ENCODE results near the gene ADGRG3. TPM values are rescaled to one million over a fixed set of nuclear protein-coding genes. Genes with fewer than 3 reads are reported as not detected.

The ADGRG3 gene
- total and polyA plus RNA-seq, 9 of the 15 experiments (the other 6 are each of a cell fraction or from before 2014, with no cell fraction given): 0.09 to 0.52 (median 0.14) TPM; not detected in 3

DNA sequence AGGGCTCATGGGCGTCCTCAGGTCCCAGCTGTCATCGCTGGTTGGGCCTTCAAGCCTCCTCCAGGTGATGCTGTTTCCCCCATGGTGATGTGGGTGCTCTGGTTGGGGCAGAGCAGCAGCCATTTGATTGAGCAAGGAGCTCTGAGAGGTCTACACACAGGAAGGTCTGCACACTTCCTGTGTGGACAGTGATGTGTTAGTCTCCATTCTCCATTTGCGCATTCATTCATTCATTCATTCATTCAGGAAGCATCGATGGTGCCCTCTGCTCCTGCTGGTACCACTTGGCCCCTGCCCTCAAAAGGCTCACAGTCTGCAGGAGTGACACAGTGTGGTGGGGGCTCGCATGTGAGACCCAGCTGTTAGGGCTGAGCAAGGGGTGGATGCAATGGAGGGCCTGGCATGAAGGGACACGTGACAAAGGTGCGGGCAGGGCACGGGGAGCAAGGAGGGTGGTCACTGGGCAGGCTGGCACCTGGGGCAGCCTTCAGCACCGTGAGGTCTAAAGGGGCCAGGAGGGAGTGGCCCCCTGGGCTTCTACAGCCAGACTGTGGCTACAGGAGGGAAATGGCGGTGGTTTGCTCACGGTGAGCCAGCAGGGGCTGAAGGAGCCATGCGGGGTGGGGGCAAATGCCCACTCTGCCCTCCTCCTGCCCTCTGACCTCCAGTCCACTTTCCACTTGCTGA lies 1.5 kb downstream of the ADGRG3 start (continued):
- TF ChIP-seq ETV1 (tag; conservative IDR thresholded peaks at IDR 0.05; ENCODE audit: low read depth) (peak; percentile 27; the same call in 1 of the 2 replicates), ZFX (CRISPR knock-in tag; IDR thresholded peaks at IDR 0.05) (no peak), SMARCA5 (IDR thresholded peaks at IDR 0.05) (no peak), GTF2A2 (tag; IDR thresholded peaks at IDR 0.05) (no peak), HMG20A (CRISPR knock-in tag; conservative IDR thresholded peaks at IDR 0.05) (no peak), RBBP5 (IDR thresholded peaks at IDR 0.05; ENCODE audit: borderline replicate concordance, insufficient read depth, low read length, poor library complexity, severe bottlenecking) (no peak), CCAR2 (IDR thresholded peaks at IDR 0.05; ENCODE audit: low read depth, low read length) (no peak), FUS (optimal IDR thresholded peaks at IDR 0.05; ENCODE audit: low read depth, low read length) (no peak), HCFC1 (IDR thresholded peaks at IDR 0.05; ENCODE audit: low read depth, low read length) (no peak), FOXJ2 (tag; IDR thresholded peaks at IDR 0.05) (no peak), KLF1 (tag; IDR thresholded peaks at IDR 0.05) (no peak), XRCC4 (IDR thresholded peaks at IDR 0.05; ENCODE audit: extremely low read depth, insufficient read depth, insufficient read length) (no peak), FOXA3 (CRISPR knock-in tag; conservative IDR thresholded peaks at IDR 0.05 in 1 of 2, IDR thresholded peaks at IDR 0.05 in 1 of 2) (0 out of 4 replicates have a peak, but pooled peaks of 1 of the 2 experiments have one; percentile 57), TAF7 (tag; IDR thresholded peaks at IDR 0.05) (no peak)
- TF ChIP-seq, protein P1, sequence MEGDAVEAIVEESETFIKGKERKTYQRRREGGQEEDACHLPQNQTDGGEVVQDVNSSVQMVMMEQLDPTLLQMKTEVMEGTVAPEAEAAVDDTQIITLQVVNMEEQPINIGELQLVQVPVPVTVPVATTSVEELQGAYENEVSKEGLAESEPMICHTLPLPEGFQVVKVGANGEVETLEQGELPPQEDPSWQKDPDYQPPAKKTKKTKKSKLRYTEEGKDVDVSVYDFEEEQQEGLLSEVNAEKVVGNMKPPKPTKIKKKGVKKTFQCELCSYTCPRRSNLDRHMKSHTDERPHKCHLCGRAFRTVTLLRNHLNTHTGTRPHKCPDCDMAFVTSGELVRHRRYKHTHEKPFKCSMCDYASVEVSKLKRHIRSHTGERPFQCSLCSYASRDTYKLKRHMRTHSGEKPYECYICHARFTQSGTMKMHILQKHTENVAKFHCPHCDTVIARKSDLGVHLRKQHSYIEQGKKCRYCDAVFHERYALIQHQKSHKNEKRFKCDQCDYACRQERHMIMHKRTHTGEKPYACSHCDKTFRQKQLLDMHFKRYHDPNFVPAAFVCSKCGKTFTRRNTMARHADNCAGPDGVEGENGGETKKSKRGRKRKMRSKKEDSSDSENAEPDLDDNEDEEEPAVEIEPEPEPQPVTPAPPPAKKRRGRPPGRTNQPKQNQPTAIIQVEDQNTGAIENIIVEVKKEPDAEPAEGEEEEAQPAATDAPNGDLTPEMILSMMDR (IDR thresholded peaks at IDR 0.05 in 2 of 3, conservative IDR thresholded peaks at IDR 0.05 in 1 of 3; ENCODE audit: insufficient read depth in 2 of 3, low read depth in 1 of 3, low read length in 3 of 3): peak in 2 of 3 experiments; percentile 27 to 43; a peak in 2 of 6 replicates
- TF ChIP-seq, protein P2, sequence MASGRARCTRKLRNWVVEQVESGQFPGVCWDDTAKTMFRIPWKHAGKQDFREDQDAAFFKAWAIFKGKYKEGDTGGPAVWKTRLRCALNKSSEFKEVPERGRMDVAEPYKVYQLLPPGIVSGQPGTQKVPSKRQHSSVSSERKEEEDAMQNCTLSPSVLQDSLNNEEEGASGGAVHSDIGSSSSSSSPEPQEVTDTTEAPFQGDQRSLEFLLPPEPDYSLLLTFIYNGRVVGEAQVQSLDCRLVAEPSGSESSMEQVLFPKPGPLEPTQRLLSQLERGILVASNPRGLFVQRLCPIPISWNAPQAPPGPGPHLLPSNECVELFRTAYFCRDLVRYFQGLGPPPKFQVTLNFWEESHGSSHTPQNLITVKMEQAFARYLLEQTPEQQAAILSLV (tag; IDR thresholded peaks at IDR 0.05): no peak
- TF ChIP-seq, protein P3, sequence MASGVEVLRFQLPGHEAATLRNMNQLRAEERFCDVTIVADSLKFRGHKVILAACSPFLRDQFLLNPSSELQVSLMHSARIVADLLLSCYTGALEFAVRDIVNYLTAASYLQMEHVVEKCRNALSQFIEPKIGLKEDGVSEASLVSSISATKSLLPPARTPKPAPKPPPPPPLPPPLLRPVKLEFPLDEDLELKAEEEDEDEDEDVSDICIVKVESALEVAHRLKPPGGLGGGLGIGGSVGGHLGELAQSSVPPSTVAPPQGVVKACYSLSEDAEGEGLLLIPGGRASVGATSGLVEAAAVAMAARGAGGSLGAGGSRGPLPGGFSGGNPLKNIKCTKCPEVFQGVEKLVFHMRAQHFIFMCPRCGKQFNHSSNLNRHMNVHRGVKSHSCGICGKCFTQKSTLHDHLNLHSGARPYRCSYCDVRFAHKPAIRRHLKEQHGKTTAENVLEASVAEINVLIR (CRISPR knock-in tag; IDR thresholded peaks at IDR 0.05): no peak
- TF ChIP-seq, protein P4, sequence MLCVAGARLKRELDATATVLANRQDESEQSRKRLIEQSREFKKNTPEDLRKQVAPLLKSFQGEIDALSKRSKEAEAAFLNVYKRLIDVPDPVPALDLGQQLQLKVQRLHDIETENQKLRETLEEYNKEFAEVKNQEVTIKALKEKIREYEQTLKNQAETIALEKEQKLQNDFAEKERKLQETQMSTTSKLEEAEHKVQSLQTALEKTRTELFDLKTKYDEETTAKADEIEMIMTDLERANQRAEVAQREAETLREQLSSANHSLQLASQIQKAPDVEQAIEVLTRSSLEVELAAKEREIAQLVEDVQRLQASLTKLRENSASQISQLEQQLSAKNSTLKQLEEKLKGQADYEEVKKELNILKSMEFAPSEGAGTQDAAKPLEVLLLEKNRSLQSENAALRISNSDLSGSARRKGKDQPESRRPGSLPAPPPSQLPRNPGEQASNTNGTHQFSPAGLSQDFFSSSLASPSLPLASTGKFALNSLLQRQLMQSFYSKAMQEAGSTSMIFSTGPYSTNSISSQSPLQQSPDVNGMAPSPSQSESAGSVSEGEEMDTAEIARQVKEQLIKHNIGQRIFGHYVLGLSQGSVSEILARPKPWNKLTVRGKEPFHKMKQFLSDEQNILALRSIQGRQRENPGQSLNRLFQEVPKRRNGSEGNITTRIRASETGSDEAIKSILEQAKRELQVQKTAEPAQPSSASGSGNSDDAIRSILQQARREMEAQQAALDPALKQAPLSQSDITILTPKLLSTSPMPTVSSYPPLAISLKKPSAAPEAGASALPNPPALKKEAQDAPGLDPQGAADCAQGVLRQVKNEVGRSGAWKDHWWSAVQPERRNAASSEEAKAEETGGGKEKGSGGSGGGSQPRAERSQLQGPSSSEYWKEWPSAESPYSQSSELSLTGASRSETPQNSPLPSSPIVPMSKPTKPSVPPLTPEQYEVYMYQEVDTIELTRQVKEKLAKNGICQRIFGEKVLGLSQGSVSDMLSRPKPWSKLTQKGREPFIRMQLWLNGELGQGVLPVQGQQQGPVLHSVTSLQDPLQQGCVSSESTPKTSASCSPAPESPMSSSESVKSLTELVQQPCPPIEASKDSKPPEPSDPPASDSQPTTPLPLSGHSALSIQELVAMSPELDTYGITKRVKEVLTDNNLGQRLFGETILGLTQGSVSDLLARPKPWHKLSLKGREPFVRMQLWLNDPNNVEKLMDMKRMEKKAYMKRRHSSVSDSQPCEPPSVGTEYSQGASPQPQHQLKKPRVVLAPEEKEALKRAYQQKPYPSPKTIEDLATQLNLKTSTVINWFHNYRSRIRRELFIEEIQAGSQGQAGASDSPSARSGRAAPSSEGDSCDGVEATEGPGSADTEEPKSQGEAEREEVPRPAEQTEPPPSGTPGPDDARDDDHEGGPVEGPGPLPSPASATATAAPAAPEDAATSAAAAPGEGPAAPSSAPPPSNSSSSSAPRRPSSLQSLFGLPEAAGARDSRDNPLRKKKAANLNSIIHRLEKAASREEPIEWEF (CRISPR knock-in tag; IDR thresholded peaks at IDR 0.05): no peak
